KOPT-K1 (cell line): ENCODE data around the gene PAFAH1B2.

ENCODE experiments used
- H3K27ac ChIP-seq: fragments of 200-600 bp; sonication (generic); 2 replicates; pipeline ENCODE4 v1.5.1; 2016; ENCODE audit warnings: antibody characterized with exemption, mild to moderate bottlenecking, low read depth, low read length; ENCODE audit not compliant: poor library complexity, severe bottlenecking
- H3K36me3 ChIP-seq: fragments of 200-600 bp; sonication (generic); 2 replicates; pipeline ENCODE4 v1.5.1; 2017; ENCODE audit warnings: antibody characterized with exemption, mild to moderate bottlenecking, low read length, moderate library complexity; ENCODE audit not compliant: insufficient read depth
- H3K9me3 ChIP-seq: fragments of 200-600 bp; sonication (generic); 2 replicates; pipeline ENCODE4 v1.5.1; 2017; ENCODE audit warnings: antibody characterized with exemption, low read length, mild to moderate bottlenecking; ENCODE audit not compliant: insufficient read depth, poor library complexity, severe bottlenecking

The PAFAH1B2 gene

GRCh38 chr11:117187428-117187798 is 43.3 kb downstream of the PAFAH1B2 start:
- Histone ChIP-seq H3K9me3 (no peaks in the 10 kb centered on the region), H3K36me3 (no peaks in the 10 kb centered on the region; the same call in 1 of the 2 replicates), H3K27ac (no peak overlapping the region)

GRCh38 chr11:117187799-117188481 is 43.9 kb downstream of the PAFAH1B2 start:
- Histone ChIP-seq H3K9me3 (no peaks in the 10 kb centered on the region), H3K36me3 (no peaks in the 10 kb centered on the region; the same call in 1 of the 2 replicates), H3K27ac (no peak overlapping the region)

GRCh38 chr11:117188620-117189081 is 44.6 kb downstream of the PAFAH1B2 start:
- H3K36me3 ChIP-seq, result no peaks in the 10 kb centered on the region; the same call in 1 of the 2 replicates
- H3K9me3 ChIP-seq, result no peaks in the 10 kb centered on the region
- no peak overlapping the region for H3K27ac ChIP-seq

- H3K9me3 ChIP-seq, result no peaks in the 10 kb centered on the region
- no peak overlapping the region for H3K27ac ChIP-seq
- H3K36me3 ChIP-seq, result no peaks in the 10 kb centered on the region; the same call in 1 of the 2 replicates
Measured at GRCh38 chr11:117189191-117189940, 45.3 kb downstream of the PAFAH1B2 start.

- Histone ChIP-seq H3K9me3 (no peaks in the 10 kb centered on the region), H3K36me3 (no peaks in the 10 kb centered on the region; the same call in 1 of the 2 replicates), H3K27ac (no peak overlapping the region)
Measured at GRCh38 chr11:117189941-117190544, 46.0 kb downstream of the PAFAH1B2 start.

GRCh38 chr11:117191680-117192400 is 47.8 kb downstream of the PAFAH1B2 start:
- no peak overlapping the region for H3K27ac ChIP-seq
- no peaks in the 10 kb centered on the region; the same call in 1 of the 2 replicates for H3K36me3 ChIP-seq
- no peaks in the 10 kb centered on the region for H3K9me3 ChIP-seq

GRCh38 chr11:117192401-117192875 is 48.4 kb downstream of the PAFAH1B2 start:
- Histone ChIP-seq H3K9me3 (no peaks in the 10 kb centered on the region), H3K36me3 (no peaks in the 10 kb centered on the region; the same call in 1 of the 2 replicates), H3K27ac (no peak overlapping the region)

- no peak overlapping the region for H3K27ac ChIP-seq
- no peaks in the 10 kb centered on the region for H3K9me3 ChIP-seq
- no peaks in the 10 kb centered on the region; the same call in 1 of the 2 replicates for H3K36me3 ChIP-seq
Measured at GRCh38 chr11:117193130-117194020, 49.3 kb downstream of the PAFAH1B2 start.

GRCh38 chr11:117194267-117194666 is 50.2 kb downstream of the PAFAH1B2 start:
- H3K9me3 ChIP-seq, result no peaks in the 10 kb centered on the region
- H3K27ac ChIP-seq, result no peak overlapping the region
- H3K36me3 ChIP-seq, result no peaks in the 10 kb centered on the region

- no peaks in the 10 kb centered on the region for H3K9me3 ChIP-seq
- H3K36me3 ChIP-seq, result no peaks in the 10 kb centered on the region
- H3K27ac ChIP-seq, result no peak overlapping the region
Measured at GRCh38 chr11:117195258-117195657, 51.2 kb downstream of the PAFAH1B2 start.

GRCh38 chr11:117195761-117196160 is 51.7 kb downstream of the PAFAH1B2 start:
- H3K9me3 ChIP-seq, result no peaks in the 10 kb centered on the region

GRCh38 chr11:117197006-117197405 is 52.9 kb downstream of the PAFAH1B2 start:
- no peak overlapping the region for H3K27ac ChIP-seq

More at GRCh38 chr11:117195761-117196160, 51.7 kb downstream of the PAFAH1B2 start:
- H3K36me3 ChIP-seq, result no peaks in the 10 kb centered on the region
- H3K27ac ChIP-seq, result no peak overlapping the region

GRCh38 chr11:117197516-117198456 is 53.7 kb downstream of the PAFAH1B2 start:
- Histone ChIP-seq H3K9me3 (no peaks in the 10 kb centered on the region), H3K36me3 (0 out of 2 replicates have a peak, but pooled peaks cover 3% of the 10 kb centered on the region), H3K27ac (no peak overlapping the region)

More at GRCh38 chr11:117197006-117197405, 52.9 kb downstream of the PAFAH1B2 start:
- Histone ChIP-seq H3K36me3 (no peaks in the 10 kb centered on the region), H3K9me3 (no peaks in the 10 kb centered on the region)
